Heart left ventricle (tissue), 13 donors: ENCODE results near the gene MRPL20.

Experiments used
- CTCF ChIP-seq, 12 donors: fragments of 200-600 bp; sonication (generic) in 4 of 12; IDR thresholded peaks; one replicate each; pipeline versions ENCODE4 v1.5.0 to v1.8.0; 2018 to 2022; ENCODE audit warnings: antibody characterized with exemption in 12 of 12, mild to moderate bottlenecking in 5 of 12
- POLR2A ChIP-seq, 2 donors: fragments of 450-650 bp; IDR thresholded peaks; one replicate each; pipeline ENCODE4 v1.6.1; 2017; ENCODE audit warnings: antibody characterized with exemption in 2 of 2, mild to moderate bottlenecking in 2 of 2, moderate library complexity in 2 of 2
- donor health status: ischemic (EF 13 %, LVEDD 7.1; RV severe dilation, severe dysfunction).
- donor health status: DM: no; HTN: yes; CAD: no.
- donor health status: DM: no; HTN: no; CAD: no.
- donor health status: ischemic (EF 25% LVEDD 6.9; RV normal size, moderate dysfunction).
- donor health status: ischemic (EF 25% LVEDD 5.7; RV mildly dilated, moderate dysfunction).
- donor health status: ischemic (EF 35%, LVEDD 5.7; RV mildly dilated, moderate dysfunction).
- donor health status: nonischemic (EF 11% LVEDD 7.7; RV severe dilation, severe dysfunction).
- donor health status: DM: yes; HTN: yes; CAD: no.
- donor health status: PGD.
- donor health status: ischemic (EF 29% LVEDD 5.4; RV normal size, mild dysfunction).
- donor health status: nonischemic (EF 23%, LVEDD 6.1; RV moderate dilation, normal function).

- TF ChIP-seq POLR2A (IDR thresholded peaks at IDR 0.05): no peak
- TF ChIP-seq CTCF (IDR thresholded peaks at IDR 0.05): no peak
Measured at GRCh38 chr1:1451696-1452364, 44.7 kb upstream of the MRPL20 start.
